GM10266 (cell line): Measurements from ENCODE around the gene METRNL.

Source experiments
- DNase-seq: peaks from one replicate; pipeline ENCODE4 v3.0.0; 2012; ENCODE audit errors: extremely low spot score
- TF ChIP-seq, protein P1 (sequence below): IDR thresholded peaks from 2 replicates; pipeline ENCODE4 v1.5.1; 2012; ENCODE audit warnings: mild to moderate bottlenecking, low read depth; ENCODE audit not compliant: control insufficient read depth, insufficient read depth; ENCODE audit errors: missing control alignments

The METRNL gene

DNA sequence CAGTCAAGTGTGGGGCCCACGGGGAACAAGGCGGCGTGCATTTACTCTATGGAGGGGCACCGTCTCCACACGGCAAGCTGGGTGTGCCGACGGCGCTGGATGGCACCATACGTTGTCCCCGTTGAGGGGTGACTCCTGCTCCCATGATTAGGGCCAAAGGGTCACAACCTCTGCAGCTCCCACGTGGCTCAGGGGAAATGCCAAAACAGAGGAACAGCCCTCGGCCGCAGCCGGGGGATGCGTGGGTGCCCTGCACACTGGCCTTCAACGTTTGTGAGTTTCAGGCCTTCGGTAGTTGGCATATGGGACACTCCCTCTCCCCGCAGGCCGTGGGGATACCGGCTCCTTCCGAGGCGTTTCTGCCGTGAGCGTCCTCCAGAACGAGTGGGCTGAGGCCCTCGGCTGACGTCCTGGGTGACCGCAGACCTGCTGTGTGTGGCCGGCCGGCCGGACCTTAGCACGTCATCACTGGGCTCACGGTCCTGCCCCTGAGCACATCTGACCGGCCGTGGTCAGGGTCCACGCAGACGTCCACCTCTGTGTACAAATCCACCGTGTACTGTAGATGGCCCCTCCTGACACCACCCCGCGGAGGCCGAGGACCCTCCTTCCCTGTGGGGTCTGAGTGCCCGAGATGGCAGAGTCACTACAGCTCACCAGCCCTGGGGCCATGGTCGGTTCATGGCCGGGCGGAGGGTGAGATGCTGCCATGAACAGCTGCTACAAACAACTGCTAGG is 4.8 kb upstream of the METRNL start:
- no peak for DNase-seq
- TF ChIP-seq, protein P1, sequence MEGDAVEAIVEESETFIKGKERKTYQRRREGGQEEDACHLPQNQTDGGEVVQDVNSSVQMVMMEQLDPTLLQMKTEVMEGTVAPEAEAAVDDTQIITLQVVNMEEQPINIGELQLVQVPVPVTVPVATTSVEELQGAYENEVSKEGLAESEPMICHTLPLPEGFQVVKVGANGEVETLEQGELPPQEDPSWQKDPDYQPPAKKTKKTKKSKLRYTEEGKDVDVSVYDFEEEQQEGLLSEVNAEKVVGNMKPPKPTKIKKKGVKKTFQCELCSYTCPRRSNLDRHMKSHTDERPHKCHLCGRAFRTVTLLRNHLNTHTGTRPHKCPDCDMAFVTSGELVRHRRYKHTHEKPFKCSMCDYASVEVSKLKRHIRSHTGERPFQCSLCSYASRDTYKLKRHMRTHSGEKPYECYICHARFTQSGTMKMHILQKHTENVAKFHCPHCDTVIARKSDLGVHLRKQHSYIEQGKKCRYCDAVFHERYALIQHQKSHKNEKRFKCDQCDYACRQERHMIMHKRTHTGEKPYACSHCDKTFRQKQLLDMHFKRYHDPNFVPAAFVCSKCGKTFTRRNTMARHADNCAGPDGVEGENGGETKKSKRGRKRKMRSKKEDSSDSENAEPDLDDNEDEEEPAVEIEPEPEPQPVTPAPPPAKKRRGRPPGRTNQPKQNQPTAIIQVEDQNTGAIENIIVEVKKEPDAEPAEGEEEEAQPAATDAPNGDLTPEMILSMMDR = no peak

DNA sequence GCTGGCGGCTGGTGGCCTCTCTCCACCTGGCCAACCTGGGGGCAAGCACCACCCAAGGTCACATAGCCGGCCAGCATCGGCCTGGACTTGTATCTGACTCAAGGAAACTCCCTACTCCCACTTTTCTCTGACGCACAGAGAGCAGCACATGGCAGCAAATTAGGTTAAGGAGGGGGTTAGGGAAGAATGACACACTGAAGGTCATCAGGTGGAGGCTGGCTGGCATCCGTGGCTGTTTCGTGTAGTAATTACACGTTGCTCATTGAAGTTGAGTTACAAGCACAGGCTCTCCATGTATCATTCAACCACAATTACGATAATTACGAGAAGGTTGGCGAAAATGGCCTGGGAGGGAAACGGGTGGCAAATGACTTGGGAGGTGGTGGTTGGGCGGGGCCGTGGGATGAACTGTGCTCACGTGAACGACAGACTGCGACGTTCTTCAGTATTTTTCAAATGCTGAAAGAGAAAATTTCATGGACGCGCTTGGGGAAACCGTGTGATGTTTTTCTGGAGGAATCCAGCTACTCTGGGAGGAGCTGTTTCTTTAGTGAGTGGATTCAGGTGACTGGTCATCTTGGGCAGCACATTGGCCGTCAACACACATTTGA is 4.0 kb upstream of the METRNL start:
- no peak for DNase-seq
- TF ChIP-seq, protein P1 = no peak

DNA sequence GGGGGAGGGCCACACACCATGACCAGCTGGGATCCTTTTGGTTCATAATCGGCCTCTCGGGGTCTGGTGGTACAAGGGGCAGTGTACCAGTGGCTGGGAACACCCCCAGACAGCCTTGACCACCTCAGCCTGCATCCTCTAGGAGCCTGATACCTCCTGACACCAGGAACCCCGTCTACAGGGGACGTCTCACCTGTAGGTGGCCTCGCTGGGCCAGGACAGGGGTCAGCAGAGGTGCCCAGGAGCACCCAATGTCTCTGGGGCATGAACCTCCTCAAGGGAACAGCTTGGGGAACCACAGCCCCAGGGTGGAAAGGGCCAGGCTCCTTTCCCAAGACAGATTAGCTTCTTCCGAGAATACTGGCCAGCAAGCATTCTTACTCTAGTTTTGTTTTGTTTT is 2.5 kb upstream of the METRNL start:
- DNase-seq = no peak
- TF ChIP-seq, protein P1 = peak; percentile 51

DNA sequence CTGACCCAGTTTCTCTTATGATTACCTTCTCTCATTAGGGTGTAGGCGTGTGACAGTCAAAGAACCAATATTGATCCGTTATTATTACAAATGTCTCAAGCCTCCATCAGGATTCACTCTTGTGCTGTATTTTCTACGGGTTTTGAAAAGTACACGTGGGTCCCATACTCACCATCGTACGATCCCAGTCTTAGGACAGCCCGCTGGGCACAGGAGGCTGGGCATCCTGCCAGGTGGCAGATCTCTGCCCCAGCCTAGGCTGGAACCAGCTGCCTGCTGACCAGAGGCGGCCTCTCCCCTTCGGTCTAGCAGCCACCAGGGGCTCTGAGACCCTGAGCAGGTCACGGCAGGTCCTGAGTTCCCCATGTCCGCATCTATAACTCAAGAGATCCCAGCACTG is 2.0 kb upstream of the METRNL start:
- no peak for DNase-seq
- TF ChIP-seq, protein P1 = no peak

DNA sequence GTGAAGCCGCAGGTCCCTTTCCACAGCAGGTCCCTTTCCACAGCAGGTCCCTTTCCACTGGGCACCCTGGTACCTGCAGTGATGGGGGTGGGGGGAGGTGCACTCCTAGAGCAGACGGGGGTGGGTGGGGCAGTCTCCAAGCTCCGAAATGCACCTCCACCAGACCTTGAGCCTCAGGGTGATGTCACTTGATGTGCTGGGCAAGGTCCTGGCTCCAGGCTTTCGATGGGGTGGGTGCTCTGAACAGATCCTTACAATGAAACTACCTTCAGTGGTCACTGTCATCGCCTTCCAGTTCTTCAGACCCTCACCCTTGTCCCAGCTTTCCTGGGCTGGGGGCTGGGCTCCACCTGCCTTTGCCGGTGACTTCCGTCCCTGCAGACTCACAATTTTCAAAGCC is 1.5 kb upstream of the METRNL start:
- DNase-seq = no peak
- TF ChIP-seq, protein P1 = no peak

DNA sequence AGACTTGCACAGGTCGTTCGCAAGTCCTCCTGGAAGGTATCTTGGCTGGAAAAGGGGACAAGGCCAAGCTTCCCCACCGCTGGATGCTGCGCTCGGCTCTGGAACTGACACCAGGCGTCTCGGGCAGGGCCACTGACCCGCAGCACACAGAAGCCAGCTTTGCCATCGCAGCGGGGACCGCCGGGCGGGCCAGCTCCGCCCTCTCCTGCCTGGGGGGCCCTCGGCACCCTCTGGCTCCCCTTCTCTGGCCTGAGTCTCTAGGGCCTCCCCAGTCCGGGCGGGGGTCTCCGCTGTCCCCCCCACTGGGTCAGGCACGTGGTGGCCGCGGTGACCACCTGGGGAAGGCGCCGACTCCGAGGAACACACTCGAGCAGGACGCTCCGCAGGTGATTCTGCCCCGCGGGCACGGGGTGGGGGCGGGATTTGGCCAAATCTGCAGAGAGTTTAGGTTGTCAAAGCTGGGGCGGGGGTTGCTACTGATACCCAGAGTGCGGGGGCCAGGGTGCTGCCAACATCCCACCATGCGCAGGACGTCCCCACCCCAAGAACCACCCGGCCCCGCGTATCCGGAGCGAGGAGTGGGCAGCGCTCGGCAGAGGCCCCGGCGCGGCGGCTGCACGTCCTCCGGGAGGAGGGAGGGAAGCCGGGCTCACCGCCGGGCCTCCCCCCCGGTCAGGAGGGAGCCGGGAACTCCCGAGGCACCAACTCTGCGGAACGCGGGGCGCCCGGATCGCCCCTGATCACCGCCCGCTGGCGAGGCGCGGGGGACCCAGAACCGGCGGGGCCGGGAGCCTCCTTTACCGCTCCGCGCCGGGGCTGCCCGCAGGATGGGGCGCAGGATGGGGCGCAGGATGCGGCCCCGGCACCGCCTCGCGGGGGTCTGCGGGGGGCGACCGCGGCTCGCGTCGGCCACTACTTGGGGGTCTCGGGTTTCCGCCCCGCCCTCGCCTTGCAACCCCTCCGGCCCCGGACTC is 744 bp upstream of the METRNL start:
- TF ChIP-seq, protein P1 = no peak
- DNase-seq = no peak
